ENCODE results near the gene HAPLN3. TPM values are rescaled to one million over a fixed set of nuclear protein-coding genes. Genes with fewer than 3 reads are reported as not detected.

HAPLN3 gene
- total and polyA plus RNA-seq, 4 donors: 0.21 to 0.51 (median 0.34) TPM

DNA sequence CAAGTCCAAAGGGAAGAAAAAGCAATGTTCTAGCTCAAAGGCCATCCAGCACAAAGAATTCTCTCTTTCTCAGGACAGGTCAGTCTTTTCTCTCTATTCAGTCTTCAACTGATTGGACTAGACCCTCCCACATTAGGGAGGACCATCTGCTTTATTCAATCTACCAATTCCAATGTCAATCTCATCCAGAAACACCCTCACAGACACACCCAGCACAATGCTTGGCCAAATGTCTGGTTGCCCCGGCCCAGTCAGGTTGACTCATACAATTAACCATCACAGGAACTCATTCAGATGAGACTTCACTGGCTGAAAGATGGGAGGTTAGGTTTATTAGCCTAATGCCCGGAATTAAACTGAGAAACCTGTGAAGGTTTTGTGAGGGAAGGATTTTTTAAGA, 59.7 kb downstream of the HAPLN3 start:
- TF ChIP-seq RAD21 (IDR thresholded peaks at IDR 0.05) (no peak), TAF1 (conservative IDR thresholded peaks at IDR 0.05) (no peak), SP1 (IDR thresholded peaks at IDR 0.05) (no peak), FOXA1 (IDR thresholded peaks at IDR 0.05) (no peak), JUND (IDR thresholded peaks at IDR 0.05) (no peak), YY1 (IDR thresholded peaks at IDR 0.05) (no peak), HNF4A (conservative IDR thresholded peaks at IDR 0.05) (no peak), FOXA2 (IDR thresholded peaks at IDR 0.05) (no peak), EGR1 (IDR thresholded peaks at IDR 0.05; ENCODE audit: low read depth in 2 of 2) (no peak), RXRA (IDR thresholded peaks at IDR 0.05) (no peak), HNF4G (IDR thresholded peaks at IDR 0.05) (no peak), NR2F2 (IDR thresholded peaks at IDR 0.05) (no peak), GABPA (IDR thresholded peaks at IDR 0.05 in 1 of 2, conservative IDR thresholded peaks at IDR 0.05 in 1 of 2) (no peak)
- TF ChIP-seq, protein P1, sequence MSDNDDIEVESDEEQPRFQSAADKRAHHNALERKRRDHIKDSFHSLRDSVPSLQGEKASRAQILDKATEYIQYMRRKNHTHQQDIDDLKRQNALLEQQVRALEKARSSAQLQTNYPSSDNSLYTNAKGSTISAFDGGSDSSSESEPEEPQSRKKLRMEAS (IDR thresholded peaks at IDR 0.05): no peak
- TF ChIP-seq, protein P2, sequence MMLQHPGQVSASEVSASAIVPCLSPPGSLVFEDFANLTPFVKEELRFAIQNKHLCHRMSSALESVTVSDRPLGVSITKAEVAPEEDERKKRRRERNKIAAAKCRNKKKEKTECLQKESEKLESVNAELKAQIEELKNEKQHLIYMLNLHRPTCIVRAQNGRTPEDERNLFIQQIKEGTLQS (IDR thresholded peaks at IDR 0.05): no peak
- TF ChIP-seq, protein P3, sequence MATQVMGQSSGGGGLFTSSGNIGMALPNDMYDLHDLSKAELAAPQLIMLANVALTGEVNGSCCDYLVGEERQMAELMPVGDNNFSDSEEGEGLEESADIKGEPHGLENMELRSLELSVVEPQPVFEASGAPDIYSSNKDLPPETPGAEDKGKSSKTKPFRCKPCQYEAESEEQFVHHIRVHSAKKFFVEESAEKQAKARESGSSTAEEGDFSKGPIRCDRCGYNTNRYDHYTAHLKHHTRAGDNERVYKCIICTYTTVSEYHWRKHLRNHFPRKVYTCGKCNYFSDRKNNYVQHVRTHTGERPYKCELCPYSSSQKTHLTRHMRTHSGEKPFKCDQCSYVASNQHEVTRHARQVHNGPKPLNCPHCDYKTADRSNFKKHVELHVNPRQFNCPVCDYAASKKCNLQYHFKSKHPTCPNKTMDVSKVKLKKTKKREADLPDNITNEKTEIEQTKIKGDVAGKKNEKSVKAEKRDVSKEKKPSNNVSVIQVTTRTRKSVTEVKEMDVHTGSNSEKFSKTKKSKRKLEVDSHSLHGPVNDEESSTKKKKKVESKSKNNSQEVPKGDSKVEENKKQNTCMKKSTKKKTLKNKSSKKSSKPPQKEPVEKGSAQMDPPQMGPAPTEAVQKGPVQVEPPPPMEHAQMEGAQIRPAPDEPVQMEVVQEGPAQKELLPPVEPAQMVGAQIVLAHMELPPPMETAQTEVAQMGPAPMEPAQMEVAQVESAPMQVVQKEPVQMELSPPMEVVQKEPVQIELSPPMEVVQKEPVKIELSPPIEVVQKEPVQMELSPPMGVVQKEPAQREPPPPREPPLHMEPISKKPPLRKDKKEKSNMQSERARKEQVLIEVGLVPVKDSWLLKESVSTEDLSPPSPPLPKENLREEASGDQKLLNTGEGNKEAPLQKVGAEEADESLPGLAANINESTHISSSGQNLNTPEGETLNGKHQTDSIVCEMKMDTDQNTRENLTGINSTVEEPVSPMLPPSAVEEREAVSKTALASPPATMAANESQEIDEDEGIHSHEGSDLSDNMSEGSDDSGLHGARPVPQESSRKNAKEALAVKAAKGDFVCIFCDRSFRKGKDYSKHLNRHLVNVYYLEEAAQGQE (IDR thresholded peaks at IDR 0.05): no peak
- TF ChIP-seq, protein P4, sequence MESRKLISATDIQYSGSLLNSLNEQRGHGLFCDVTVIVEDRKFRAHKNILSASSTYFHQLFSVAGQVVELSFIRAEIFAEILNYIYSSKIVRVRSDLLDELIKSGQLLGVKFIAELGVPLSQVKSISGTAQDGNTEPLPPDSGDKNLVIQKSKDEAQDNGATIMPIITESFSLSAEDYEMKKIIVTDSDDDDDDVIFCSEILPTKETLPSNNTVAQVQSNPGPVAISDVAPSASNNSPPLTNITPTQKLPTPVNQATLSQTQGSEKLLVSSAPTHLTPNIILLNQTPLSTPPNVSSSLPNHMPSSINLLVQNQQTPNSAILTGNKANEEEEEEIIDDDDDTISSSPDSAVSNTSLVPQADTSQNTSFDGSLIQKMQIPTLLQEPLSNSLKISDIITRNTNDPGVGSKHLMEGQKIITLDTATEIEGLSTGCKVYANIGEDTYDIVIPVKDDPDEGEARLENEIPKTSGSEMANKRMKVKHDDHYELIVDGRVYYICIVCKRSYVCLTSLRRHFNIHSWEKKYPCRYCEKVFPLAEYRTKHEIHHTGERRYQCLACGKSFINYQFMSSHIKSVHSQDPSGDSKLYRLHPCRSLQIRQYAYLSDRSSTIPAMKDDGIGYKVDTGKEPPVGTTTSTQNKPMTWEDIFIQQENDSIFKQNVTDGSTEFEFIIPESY (IDR thresholded peaks at IDR 0.05): no peak
- TF ChIP-seq, protein P5, sequence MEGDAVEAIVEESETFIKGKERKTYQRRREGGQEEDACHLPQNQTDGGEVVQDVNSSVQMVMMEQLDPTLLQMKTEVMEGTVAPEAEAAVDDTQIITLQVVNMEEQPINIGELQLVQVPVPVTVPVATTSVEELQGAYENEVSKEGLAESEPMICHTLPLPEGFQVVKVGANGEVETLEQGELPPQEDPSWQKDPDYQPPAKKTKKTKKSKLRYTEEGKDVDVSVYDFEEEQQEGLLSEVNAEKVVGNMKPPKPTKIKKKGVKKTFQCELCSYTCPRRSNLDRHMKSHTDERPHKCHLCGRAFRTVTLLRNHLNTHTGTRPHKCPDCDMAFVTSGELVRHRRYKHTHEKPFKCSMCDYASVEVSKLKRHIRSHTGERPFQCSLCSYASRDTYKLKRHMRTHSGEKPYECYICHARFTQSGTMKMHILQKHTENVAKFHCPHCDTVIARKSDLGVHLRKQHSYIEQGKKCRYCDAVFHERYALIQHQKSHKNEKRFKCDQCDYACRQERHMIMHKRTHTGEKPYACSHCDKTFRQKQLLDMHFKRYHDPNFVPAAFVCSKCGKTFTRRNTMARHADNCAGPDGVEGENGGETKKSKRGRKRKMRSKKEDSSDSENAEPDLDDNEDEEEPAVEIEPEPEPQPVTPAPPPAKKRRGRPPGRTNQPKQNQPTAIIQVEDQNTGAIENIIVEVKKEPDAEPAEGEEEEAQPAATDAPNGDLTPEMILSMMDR (IDR thresholded peaks at IDR 0.05; ENCODE audit: low read depth, low read length, missing input control): no peak
- Histone ChIP-seq H3K9ac (ENCODE audit: low read depth in 1 of 2, low read length in 2 of 2) (no peak overlapping the region), H3K27ac (ENCODE audit: low read depth in 1 of 2, low read length in 2 of 2) (no peak overlapping the region), H3K9me3 (ENCODE audit: control insufficient read depth in 4 of 4, low read length in 3 of 4) (no peaks in the 10 kb centered on the region), H3K4me3 (ENCODE audit: low read depth in 1 of 3, low read length in 3 of 3) (no peak overlapping the region), H3K36me3 (ENCODE audit: control insufficient read depth in 4 of 4, insufficient read depth in 3 of 4, low read depth in 1 of 4, low read length in 3 of 4) (no peaks in the 10 kb centered on the region), H3K27me3 (ENCODE audit: control insufficient read depth in 4 of 4, insufficient read depth in 4 of 4, low read length in 3 of 4) (no peaks in the 10 kb centered on the region), H3K4me1 (ENCODE audit: control insufficient read depth in 4 of 4, insufficient read depth in 4 of 4, low read length in 3 of 4) (no peaks in the 10 kb centered on the region)
- no peak for DNase-seq (ENCODE audit: low spot score)
- WGBS: 77% methylated on average over 2 of the region's 2 CpGs

Data from liver (tissue), 9 donors.